ENCODE results near the gene SLC50A1.

DNA sequence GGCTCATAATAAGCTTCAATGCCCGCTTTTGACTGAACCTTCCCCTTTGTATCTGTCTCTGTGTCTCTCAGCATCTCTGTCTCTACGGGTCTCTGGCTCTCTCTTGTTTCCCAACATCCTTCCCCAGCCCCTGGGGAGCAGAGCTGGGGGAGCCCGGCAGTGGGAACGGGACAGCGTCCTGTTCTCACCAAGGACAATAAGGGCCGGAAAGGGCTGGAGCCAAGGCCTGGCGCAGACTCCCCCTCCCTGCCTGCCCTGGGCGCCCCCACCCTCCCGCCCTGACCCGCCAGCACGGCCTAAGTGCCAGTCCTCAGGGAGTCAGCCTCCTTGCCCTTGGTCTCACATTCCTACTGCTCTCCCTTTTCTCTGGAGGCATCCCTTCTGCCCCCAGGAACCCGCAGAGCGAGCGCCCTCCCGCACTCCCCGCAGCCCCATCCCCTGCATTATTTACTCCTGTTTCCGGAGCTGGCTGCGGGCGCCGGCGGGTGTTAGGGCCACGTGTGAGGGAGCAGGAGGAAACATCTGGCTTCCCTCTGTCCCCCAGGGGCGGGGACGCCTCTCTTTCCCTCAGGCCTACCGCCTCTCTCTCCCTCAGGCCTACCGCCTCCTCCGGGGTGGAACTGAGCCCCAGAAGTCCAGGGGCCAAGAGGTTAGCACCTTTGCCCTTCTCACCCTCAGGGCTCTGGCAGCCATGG is 31.0 kb downstream of the SLC50A1 start:
- TF ChIP-seq CTCF (IDR thresholded peaks at IDR 0.05; ENCODE audit: low read depth, low read length) (no peak), MYC (IDR thresholded peaks at IDR 0.05; ENCODE audit: low read depth, low read length) (no peak), POLR2A (IDR thresholded peaks at IDR 0.05; ENCODE audit: extremely low read depth, insufficient read length) (no peak)
- TF ChIP-seq, protein P1, sequence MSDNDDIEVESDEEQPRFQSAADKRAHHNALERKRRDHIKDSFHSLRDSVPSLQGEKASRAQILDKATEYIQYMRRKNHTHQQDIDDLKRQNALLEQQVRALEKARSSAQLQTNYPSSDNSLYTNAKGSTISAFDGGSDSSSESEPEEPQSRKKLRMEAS (IDR thresholded peaks at IDR 0.05; ENCODE audit: low read depth, low read length), result peak; percentile 60

Measured in NB4 (cell line).